GM19467 (cell line): ENCODE results near the gene BLACAT1.

Experiments used
- ATAC-seq: cut with Tn5 transposase; IDR thresholded peaks from one replicate; pipeline ENCODE4 v1.9.1; 2021; ENCODE audit warnings: mild to moderate bottlenecking, moderate library complexity; ENCODE audit not compliant: unreplicated experiment

The BLACAT1 gene

GRCh38 chr1:205455581-205456382, at the start of gene BLACAT1:
Gene BLACAT1 (minus strand): TSS chr1:205456045.
- ATAC-seq: no peak

DNA sequence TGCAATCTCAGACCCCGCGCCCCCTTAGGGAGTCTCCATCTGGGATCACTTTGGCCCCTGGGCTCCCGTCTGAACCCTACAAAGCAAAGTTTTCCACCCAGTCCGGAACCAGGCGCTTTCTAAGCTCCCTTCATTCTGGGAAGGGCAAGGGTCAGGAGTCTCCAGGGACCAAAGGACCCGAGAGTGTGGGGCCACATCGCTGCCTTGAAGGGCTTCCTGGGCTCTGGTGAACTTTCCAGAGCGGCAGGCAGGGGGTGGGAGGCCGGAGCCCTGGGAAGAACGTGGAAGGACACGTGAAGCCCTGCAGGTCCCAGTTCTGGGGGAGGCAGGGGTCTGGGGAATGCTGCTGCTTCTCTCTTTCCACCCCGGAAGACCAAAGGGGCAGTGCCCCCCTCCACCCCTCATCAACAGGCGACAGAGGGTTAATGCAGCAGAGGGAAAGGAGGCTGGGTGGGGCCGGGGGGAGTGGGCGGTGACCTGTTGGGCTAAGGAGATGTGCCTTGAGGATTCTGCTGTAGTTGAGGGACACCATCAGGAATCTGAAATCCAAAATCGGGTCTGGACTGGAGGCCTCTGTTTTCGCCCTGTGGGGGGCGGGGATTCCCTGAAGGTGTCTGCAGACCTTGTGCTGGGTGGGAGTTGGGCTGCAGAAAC, 49.4 kb upstream of the BLACAT1 start:
- ATAC-seq: no peak

- no peak for ATAC-seq
Measured at GRCh38 chr1:205504311-205505075, 48.6 kb upstream of the BLACAT1 start, which contains the start of gene CDK18. Gene CDK18 (plus strand): TSS chr1:205504669. CDS start chr1:205523168, 18,499 bp downstream.

GRCh38 chr1:205502992-205503391, 47.1 kb upstream of the BLACAT1 start:
- ATAC-seq: no peak

- no peak for ATAC-seq
Measured at GRCh38 chr1:205502111-205502810, 46.4 kb upstream of the BLACAT1 start.

DNA sequence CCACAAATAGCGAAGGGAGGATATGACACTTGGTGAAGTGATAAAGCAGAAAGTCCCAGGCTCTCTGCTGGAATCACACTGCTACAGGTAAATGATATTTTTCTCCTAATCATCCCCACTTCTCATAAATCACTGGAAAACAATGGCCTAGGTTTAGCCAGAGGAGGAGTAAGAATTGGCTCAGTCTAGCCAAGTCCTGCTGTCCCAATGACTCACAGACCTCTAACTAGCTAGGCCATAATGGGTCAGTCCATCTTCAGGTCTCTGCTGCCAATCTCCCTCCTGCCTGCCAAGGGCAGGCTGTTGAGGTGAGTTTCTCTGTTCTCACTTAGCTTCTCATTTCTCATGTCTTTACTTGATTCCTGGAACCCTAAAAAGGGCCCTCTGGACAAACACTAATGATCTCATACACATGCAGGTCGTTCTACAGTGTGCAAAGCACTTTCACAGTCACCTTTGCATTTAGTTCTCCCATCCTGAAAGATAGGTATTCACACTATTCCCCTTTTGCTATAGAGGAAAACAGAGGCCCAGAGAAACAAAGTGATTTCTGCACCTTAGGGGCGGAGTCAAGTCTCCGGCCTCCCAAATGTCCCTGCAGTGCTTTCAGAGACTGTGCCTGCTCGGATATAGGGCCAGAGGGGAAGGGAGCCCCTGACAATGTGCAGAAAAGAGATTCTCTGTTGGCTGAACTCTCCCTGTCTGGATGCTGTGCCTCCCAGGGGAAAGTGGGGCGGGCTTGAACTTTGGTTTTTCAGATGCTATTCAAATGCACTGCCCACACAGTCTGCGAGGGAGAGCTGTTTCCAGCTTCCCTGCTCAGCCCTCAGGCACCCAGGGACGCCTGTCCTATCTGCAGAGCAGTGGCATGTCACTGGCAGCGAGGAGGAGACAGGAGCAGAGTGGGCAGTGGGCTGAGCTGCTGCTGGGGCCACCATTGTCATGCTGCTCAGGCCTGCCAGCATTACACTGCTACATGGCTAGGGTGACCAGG, 44.7 kb upstream of the BLACAT1 start:
- ATAC-seq: no peak

GRCh38 chr1:205499789-205500188, 43.9 kb upstream of the BLACAT1 start:
- ATAC-seq: no peak

GRCh38 chr1:205497351-205497750, 41.5 kb upstream of the BLACAT1 start:
- ATAC-seq: no peak

GRCh38 chr1:205496661-205497060, 40.8 kb upstream of the BLACAT1 start:
- no peak for ATAC-seq

- ATAC-seq: no peak
Measured at GRCh38 chr1:205495237-205495823, 39.5 kb upstream of the BLACAT1 start.

DNA sequence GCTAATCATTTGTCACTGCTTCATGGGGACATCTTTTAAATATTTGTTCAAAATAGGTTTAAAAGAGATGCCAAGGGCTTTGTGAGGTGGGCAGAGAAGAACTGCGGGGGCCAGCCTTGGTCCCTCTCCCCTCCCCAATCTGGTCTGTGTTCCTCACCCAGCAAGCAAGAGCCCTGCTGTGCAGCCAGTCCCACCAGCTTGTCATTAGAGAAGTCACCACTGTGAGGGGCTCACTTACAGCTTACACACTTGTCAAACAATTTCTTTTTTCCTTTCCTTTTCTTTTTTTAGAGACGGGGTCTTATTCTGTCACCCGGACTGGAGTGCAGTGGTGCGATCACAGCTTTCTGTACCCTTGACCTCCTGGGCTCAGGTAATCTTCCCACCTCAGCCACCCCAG, 38.3 kb upstream of the BLACAT1 start:
- no peak for ATAC-seq

- ATAC-seq: no peak
Measured at GRCh38 chr1:205493241-205494085, 37.6 kb upstream of the BLACAT1 start.

DNA sequence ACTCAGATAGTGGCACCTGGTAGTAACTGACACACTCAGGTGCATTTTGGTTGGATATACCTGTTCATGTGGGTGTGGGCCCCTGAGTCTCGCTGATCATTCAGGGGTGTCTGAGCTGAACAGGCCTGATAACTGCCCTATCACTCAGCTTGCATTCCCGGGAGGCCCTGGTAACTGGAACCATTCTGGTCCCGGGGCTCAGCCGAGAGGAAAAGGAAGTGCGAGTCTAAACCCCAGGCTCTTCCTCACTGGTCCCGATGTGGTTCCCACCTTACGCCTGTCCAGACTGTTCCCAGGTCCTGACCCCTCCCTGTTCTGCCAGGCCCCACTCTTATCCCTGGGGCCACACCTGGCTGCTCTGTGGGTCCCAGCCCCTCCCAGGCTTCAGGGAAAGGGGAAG, 36.9 kb upstream of the BLACAT1 start:
- no peak for ATAC-seq

GRCh38 chr1:205492201-205492667, 36.4 kb upstream of the BLACAT1 start:
- ATAC-seq: no peak

DNA sequence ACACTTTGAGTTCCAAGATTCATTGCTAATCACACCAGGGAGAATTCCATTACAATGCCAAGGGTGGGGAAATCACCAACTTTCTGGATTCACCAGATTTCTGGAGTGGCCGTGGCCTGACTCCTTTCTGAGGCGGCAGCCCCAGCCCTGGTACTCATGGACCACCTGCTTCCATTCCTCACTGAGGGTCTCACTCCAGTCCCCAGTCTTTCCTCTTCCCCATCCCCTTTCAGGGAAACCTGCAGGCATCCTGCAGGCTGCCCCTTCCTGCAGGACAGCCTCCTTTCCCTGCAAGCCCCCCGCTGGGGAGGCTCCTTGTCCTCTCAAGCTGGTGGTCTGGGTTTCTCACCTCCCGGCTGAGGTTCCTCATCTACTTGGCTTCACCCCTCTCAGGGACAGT, 35.9 kb upstream of the BLACAT1 start:
- ATAC-seq: no peak

GRCh38 chr1:205488074-205488723, 32.4 kb upstream of the BLACAT1 start:
- ATAC-seq: no peak

DNA sequence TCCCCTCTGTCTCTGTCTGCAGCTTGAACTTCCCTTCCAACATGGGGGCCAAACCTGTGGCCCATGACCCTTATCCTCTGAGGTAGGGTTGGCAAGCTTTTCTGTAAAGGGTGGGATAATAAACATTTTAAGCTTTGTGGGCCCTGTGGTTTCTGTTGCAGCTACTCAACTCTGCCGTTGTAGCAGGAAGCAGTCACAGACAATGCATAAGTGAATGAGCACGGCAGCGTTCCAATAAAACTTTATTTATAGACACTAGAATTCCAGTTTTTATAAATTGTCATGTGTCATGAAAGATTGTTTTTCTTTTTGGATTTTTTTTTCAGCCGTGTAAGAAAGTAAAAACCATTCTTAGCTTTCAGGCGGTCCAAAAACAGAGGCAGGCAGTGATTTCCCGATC, 30.4 kb upstream of the BLACAT1 start:
- ATAC-seq: no peak
